MM.1S (cell line): ENCODE data around the gene GH2.
"Not testable (repeated sequence)": the region's sequence is repeated elsewhere in the genome, so short reads cannot be mapped to it uniquely, and the experiment has no call there.

Experiments
- CTCF ChIP-seq: fragments of 300-600 bp; sonication (generic); IDR thresholded peaks from 2 replicates; pipeline ENCODE4 v1.5.1; 2016; ENCODE audit warnings: antibody characterized with exemption, low read length, mixed read lengths
- EZH2 ChIP-seq: fragments of 300-600 bp; sonication (generic); optimal IDR thresholded peaks from 2 replicates; pipeline ENCODE3; 2017; ENCODE audit warnings: low read depth, mild to moderate bottlenecking, antibody characterized with exemption, low read length, mixed read lengths
- EZH2phosphoT487 ChIP-seq: fragments of 300-600 bp; sonication (generic); IDR thresholded peaks from 2 replicates; pipeline ENCODE4 v1.6.1; 2018; ENCODE audit warnings: antibody characterized with exemption, low read length

GRCh38 chr17:63882626-63883126 lies 932 bp upstream of the GH2 start:
- not testable (repeated sequence) for TF ChIP-seq CTCF, EZH2, EZH2phosphoT487
